Measurements from ENCODE around the gene TEX48.

GRCh38 chr9:114669961-114670360 lies 12.0 kb downstream of the TEX48 start:
- TF ChIP-seq, protein P1, sequence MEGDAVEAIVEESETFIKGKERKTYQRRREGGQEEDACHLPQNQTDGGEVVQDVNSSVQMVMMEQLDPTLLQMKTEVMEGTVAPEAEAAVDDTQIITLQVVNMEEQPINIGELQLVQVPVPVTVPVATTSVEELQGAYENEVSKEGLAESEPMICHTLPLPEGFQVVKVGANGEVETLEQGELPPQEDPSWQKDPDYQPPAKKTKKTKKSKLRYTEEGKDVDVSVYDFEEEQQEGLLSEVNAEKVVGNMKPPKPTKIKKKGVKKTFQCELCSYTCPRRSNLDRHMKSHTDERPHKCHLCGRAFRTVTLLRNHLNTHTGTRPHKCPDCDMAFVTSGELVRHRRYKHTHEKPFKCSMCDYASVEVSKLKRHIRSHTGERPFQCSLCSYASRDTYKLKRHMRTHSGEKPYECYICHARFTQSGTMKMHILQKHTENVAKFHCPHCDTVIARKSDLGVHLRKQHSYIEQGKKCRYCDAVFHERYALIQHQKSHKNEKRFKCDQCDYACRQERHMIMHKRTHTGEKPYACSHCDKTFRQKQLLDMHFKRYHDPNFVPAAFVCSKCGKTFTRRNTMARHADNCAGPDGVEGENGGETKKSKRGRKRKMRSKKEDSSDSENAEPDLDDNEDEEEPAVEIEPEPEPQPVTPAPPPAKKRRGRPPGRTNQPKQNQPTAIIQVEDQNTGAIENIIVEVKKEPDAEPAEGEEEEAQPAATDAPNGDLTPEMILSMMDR (IDR thresholded peaks at IDR 0.05; ENCODE audit: low read length), result no peak
- TF ChIP-seq EZH2 (IDR thresholded peaks at IDR 0.05; ENCODE audit: borderline replicate concordance, low read length), result no peak

Data from OCI-LY1 (cell line).